ENCODE data around the gene ATG10. TPM values are rescaled to one million over a fixed set of nuclear protein-coding genes. Genes with fewer than 3 reads are reported as not detected.

Gene ATG10
- total RNA-seq, 5 donors from 2014 or later (not counting 1 experiment from before 2014, with no cell fraction given) = 3.9 to 7.8 (median 6.6) TPM

GRCh38 chr5:82174128-82174918 is 202.5 kb downstream of the ATG10 start:
- Histone ChIP-seq H3K4me3 (ENCODE audit: control insufficient read depth in 1 of 2, extremely low read depth in 1 of 2, low read length in 1 of 2) (no peak overlapping the region), H3K9me3 (no peaks in the 10 kb centered on the region), H3K27ac (ENCODE audit: low read length) (no peak overlapping the region), H3K36me3 (ENCODE audit: control insufficient read depth in 2 of 2, extremely low read depth in 1 of 2, insufficient read depth in 1 of 2, low read length in 1 of 2) (no peaks in the 10 kb centered on the region), H3K27me3 (replicated peaks in 1 of 2; ENCODE audit: control insufficient read depth in 2 of 2, extremely low read depth in 1 of 2, insufficient read depth in 2 of 2, low read length in 1 of 2) (no peaks in the 10 kb centered on the region), H3K4me1 (ENCODE audit: control insufficient read depth in 1 of 2, extremely low read depth in 1 of 2, insufficient read depth in 2 of 2, low read length in 2 of 2) (no peaks in the 10 kb centered on the region)
- DNase-seq (peak in 34 of 35 experiments; percentile 4 to 66 (median 44)), ATAC-seq (replicated peaks in 1 of 4) (peak in 1 of 4 experiments; percentile 72)
- ChIA-PET POLR2A (no interaction called here), CTCF (interaction anchor here (0.7 to 1.2 kb wide), 2 partner anchors 10 to 11 kb away, joined by 3 to 4 read pairs; no protein-coding TSS in a partner anchor)
- H3K36me3 Mint-ChIP-seq = peaks cover 6% of the 10 kb centered on the region
- H3K27me3 Mint-ChIP-seq = no peaks in the 10 kb centered on the region
- H3K4me3 Mint-ChIP-seq = no peak overlapping the region
- H3K9me3 Mint-ChIP-seq = no peaks in the 10 kb centered on the region
- H3K27ac Mint-ChIP-seq = no peak overlapping the region
- no CpG with 5 or more reads among the region's 3 CpGs for WGBS (ENCODE audit: insufficient coverage)
- H3K4me1 Mint-ChIP-seq = peaks cover 0 to 11% (median 8%) of the 10 kb centered on the region in 3 donors

DNA sequence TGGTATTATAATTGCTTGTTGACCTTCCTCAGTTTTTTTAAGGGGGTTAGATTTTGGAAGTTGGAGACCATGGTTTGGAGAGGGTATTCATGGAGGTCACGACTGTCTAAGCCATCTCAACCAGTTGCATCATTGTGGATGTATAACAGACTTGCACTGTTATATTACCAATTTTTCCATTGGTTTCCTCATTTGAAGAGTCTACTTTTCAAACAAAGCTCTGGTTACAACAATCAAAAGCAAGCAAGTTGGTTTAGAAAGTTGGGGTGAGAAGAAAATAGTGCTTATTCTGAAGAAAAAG is 203.0 kb downstream of the ATG10 start:
- DNase-seq (no peak), ATAC-seq (replicated peaks in 1 of 4) (no peak)
- H3K36me3 ChIP-seq (ENCODE audit: control insufficient read depth in 2 of 2, extremely low read depth in 1 of 2, insufficient read depth in 1 of 2, low read length in 1 of 2) = peaks cover 0 to under 1% of the 10 kb centered on the region in 2 donors
- no peaks in the 10 kb centered on the region for H3K9me3 Mint-ChIP-seq
- POLR2A ChIA-PET = no interaction called here
- no peak overlapping the region for H3K4me3 ChIP-seq (ENCODE audit: control insufficient read depth in 1 of 2, extremely low read depth in 1 of 2, low read length in 1 of 2)
- peaks cover 0 to 11% (median 8%) of the 10 kb centered on the region in 3 donors for H3K4me1 Mint-ChIP-seq
- no peak overlapping the region for H3K27ac Mint-ChIP-seq
- no peaks in the 10 kb centered on the region for H3K27me3 Mint-ChIP-seq
- H3K4me3 Mint-ChIP-seq = no peak overlapping the region
- no peak overlapping the region for H3K27ac ChIP-seq (ENCODE audit: low read length)
- no CpG with 5 or more reads among the region's 1 CpG for WGBS (ENCODE audit: insufficient coverage)
- peaks cover 9% of the 10 kb centered on the region for H3K36me3 Mint-ChIP-seq
- no peaks in the 10 kb centered on the region for H3K4me1 ChIP-seq (ENCODE audit: control insufficient read depth in 1 of 2, extremely low read depth in 1 of 2, insufficient read depth in 2 of 2, low read length in 2 of 2)
- no peaks in the 10 kb centered on the region for H3K27me3 ChIP-seq (replicated peaks in 1 of 2; ENCODE audit: control insufficient read depth in 2 of 2, extremely low read depth in 1 of 2, insufficient read depth in 2 of 2, low read length in 1 of 2)
- no peaks in the 10 kb centered on the region for H3K9me3 ChIP-seq
- CTCF ChIA-PET = interaction anchor here (0.7 kb wide), 2 partner anchors 9 to 11 kb away, joined by 4 read pairs; no protein-coding TSS in a partner anchor

DNA sequence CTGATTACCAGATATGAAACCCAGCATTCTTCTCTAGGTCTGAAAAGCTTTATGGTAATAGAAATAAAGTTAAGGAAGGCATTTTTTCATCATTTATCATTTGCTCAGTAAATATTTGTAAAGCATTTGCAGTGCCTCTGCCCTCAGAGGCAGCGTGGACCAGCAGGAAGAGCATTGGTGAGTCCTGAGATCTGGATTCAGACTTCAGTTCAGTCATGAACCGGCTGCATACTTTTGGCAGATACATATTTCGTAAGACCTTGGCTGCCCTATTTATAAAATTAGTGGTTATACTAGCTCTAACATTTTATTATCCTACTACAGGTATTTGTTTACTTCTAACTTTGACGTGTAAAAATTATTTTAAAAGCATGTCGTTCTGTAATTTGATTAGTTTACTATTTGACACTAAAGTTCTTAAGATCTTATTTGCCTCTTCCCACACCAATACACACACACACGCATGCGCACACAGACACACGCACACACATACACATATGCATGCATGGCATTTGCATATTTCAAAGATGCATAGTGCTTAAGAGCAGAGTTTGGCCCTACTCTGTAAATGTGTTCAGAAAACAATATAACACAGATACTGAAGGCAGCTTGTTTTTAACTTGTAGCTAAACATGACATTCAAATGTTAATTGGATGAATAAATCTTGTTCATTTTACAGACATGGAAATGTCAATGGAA is 204.4 kb downstream of the ATG10 start:
- Histone ChIP-seq H3K9me3 (no peaks in the 10 kb centered on the region), H3K4me1 (ENCODE audit: control insufficient read depth in 1 of 2, extremely low read depth in 1 of 2, insufficient read depth in 2 of 2, low read length in 2 of 2) (no peaks in the 10 kb centered on the region), H3K27me3 (replicated peaks in 1 of 2; ENCODE audit: control insufficient read depth in 2 of 2, extremely low read depth in 1 of 2, insufficient read depth in 2 of 2, low read length in 1 of 2) (no peaks in the 10 kb centered on the region), H3K36me3 (ENCODE audit: control insufficient read depth in 2 of 2, extremely low read depth in 1 of 2, insufficient read depth in 1 of 2, low read length in 1 of 2) (peaks cover 0 to 4% of the 10 kb centered on the region in 2 donors), H3K27ac (ENCODE audit: low read length) (no peak overlapping the region), H3K4me3 (ENCODE audit: control insufficient read depth in 1 of 2, extremely low read depth in 1 of 2, low read length in 1 of 2) (no peak overlapping the region)
- ChIA-PET POLR2A (no interaction called here), CTCF (no interaction called here)
- ATAC-seq (replicated peaks in 1 of 4) (no peak), DNase-seq (no peak)
- Mint-ChIP-seq H3K27me3 (no peaks in the 10 kb centered on the region), H3K4me3 (no peak overlapping the region), H3K27ac (no peak overlapping the region), H3K9me3 (no peaks in the 10 kb centered on the region), H3K36me3 (peaks cover 21% of the 10 kb centered on the region), H3K4me1 (peaks cover 0 to 11% (median 8%) of the 10 kb centered on the region in 3 donors)
- WGBS (ENCODE audit: insufficient coverage) = 100% methylated on average over 1 of the region's 8 CpGs

DNA sequence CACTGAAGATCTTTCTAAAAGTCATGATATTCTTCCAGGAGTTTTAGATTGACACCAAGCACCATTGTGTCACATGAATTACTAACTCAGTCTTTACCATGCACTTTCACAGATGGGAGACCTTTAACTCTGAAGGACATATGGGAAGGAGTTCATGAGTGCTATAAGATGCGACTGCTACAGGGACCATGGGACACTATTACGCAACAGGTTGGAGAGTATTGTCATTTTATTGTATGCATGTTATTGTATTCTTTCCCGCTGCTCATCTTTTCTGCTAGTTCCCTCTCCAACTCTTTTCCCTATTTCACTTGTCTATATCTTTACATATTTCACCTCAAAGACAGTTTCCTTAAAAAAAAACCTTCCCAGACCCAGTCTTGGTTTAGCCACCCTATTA is 206.6 kb downstream of the ATG10 start:
- ATAC-seq (replicated peaks in 1 of 4) (no peak), DNase-seq (no peak)
- Mint-ChIP-seq H3K4me1 (peaks cover 0 to 11% (median 8%) of the 10 kb centered on the region in 3 donors), H3K4me3 (no peak overlapping the region), H3K27me3 (no peaks in the 10 kb centered on the region), H3K9me3 (no peaks in the 10 kb centered on the region), H3K27ac (no peak overlapping the region), H3K36me3 (peaks cover 32% of the 10 kb centered on the region)
- WGBS (ENCODE audit: insufficient coverage) = no CpG with 5 or more reads among the region's 3 CpGs
- H3K27me3 ChIP-seq (replicated peaks in 1 of 2; ENCODE audit: control insufficient read depth in 2 of 2, extremely low read depth in 1 of 2, insufficient read depth in 2 of 2, low read length in 1 of 2) = no peaks in the 10 kb centered on the region
- ChIA-PET POLR2A (no interaction called here), CTCF (interaction anchor here in 1 of 2 donors (2.1 kb wide), 1 partner anchor 13 kb away, joined by 5 read pairs; no protein-coding TSS in a partner anchor)
- no peak overlapping the region for H3K27ac ChIP-seq (ENCODE audit: low read length)
- no peaks in the 10 kb centered on the region for H3K9me3 ChIP-seq
- no peaks in the 10 kb centered on the region for H3K4me1 ChIP-seq (ENCODE audit: control insufficient read depth in 1 of 2, extremely low read depth in 1 of 2, insufficient read depth in 2 of 2, low read length in 2 of 2)
- H3K4me3 ChIP-seq (ENCODE audit: control insufficient read depth in 1 of 2, extremely low read depth in 1 of 2, low read length in 1 of 2) = no peak overlapping the region
- H3K36me3 ChIP-seq (ENCODE audit: control insufficient read depth in 2 of 2, extremely low read depth in 1 of 2, insufficient read depth in 1 of 2, low read length in 1 of 2) = peaks cover 0 to 4% of the 10 kb centered on the region in 2 donors

DNA sequence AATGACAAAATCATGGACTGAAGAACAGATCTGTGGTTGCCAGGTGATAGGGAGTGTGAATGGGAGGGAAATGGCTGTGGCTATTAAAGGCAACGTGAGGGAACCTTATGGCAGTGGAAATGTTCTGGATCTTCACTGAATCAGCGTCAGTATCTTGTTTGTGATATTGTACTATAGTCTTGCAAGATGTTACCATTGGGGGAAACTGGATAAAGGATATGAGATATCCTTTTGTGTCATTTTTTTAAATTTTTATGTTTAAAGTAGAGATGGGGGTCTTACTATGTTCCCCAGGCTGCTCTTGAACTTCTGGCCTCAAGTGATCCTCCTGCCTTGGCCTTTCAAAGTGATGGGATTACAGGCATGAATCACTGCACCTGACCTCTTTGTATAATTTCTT is 210.8 kb downstream of the ATG10 start:
- peaks cover 40% of the 10 kb centered on the region for H3K36me3 Mint-ChIP-seq
- Histone ChIP-seq H3K27ac (ENCODE audit: low read length) (no peak overlapping the region), H3K9me3 (no peaks in the 10 kb centered on the region), H3K36me3 (ENCODE audit: control insufficient read depth in 2 of 2, extremely low read depth in 1 of 2, insufficient read depth in 1 of 2, low read length in 1 of 2) (peaks cover 0 to 4% of the 10 kb centered on the region in 2 donors), H3K4me3 (ENCODE audit: control insufficient read depth in 1 of 2, extremely low read depth in 1 of 2, low read length in 1 of 2) (no peak overlapping the region), H3K4me1 (ENCODE audit: control insufficient read depth in 1 of 2, extremely low read depth in 1 of 2, insufficient read depth in 2 of 2, low read length in 2 of 2) (no peaks in the 10 kb centered on the region), H3K27me3 (replicated peaks in 1 of 2; ENCODE audit: control insufficient read depth in 2 of 2, extremely low read depth in 1 of 2, insufficient read depth in 2 of 2, low read length in 1 of 2) (no peaks in the 10 kb centered on the region)
- no peaks in the 10 kb centered on the region for H3K27me3 Mint-ChIP-seq
- no peak overlapping the region for H3K27ac Mint-ChIP-seq
- no peak overlapping the region for H3K4me3 Mint-ChIP-seq
- no peaks in the 10 kb centered on the region for H3K9me3 Mint-ChIP-seq
- no peak for DNase-seq
- POLR2A ChIA-PET = no interaction called here
- no peaks in the 10 kb centered on the region for H3K4me1 Mint-ChIP-seq
- CTCF ChIA-PET = no interaction called here
- ATAC-seq (replicated peaks in 1 of 4) = no peak
- WGBS (ENCODE audit: insufficient coverage) = 80% methylated on average over 1 of the region's 2 CpGs

GRCh38 chr5:82183828-82184227 is 212.0 kb downstream of the ATG10 start:
- Mint-ChIP-seq H3K4me3 (no peak overlapping the region), H3K27ac (no peak overlapping the region), H3K4me1 (no peaks in the 10 kb centered on the region), H3K9me3 (no peaks in the 10 kb centered on the region), H3K36me3 (peaks cover 34% of the 10 kb centered on the region), H3K27me3 (no peaks in the 10 kb centered on the region)
- ChIA-PET CTCF (no interaction called here), POLR2A (no interaction called here)
- ATAC-seq (replicated peaks in 1 of 4) = no peak
- H3K27ac ChIP-seq (ENCODE audit: low read length) = no peak overlapping the region
- no peak overlapping the region for H3K4me3 ChIP-seq (ENCODE audit: control insufficient read depth in 1 of 2, extremely low read depth in 1 of 2, low read length in 1 of 2)
- H3K9me3 ChIP-seq = no peaks in the 10 kb centered on the region
- DNase-seq = no peak
- 100% methylated on average over 1 of the region's 1 CpG for WGBS (ENCODE audit: insufficient coverage)
- H3K27me3 ChIP-seq (replicated peaks in 1 of 2; ENCODE audit: control insufficient read depth in 2 of 2, extremely low read depth in 1 of 2, insufficient read depth in 2 of 2, low read length in 1 of 2) = no peaks in the 10 kb centered on the region
- no peaks in the 10 kb centered on the region for H3K4me1 ChIP-seq (ENCODE audit: control insufficient read depth in 1 of 2, extremely low read depth in 1 of 2, insufficient read depth in 2 of 2, low read length in 2 of 2)
- H3K36me3 ChIP-seq (ENCODE audit: control insufficient read depth in 2 of 2, extremely low read depth in 1 of 2, insufficient read depth in 1 of 2, low read length in 1 of 2) = peaks cover 0 to 4% of the 10 kb centered on the region in 2 donors
